Measurements from ENCODE around the gene PTEN.

PTEN gene

DNA sequence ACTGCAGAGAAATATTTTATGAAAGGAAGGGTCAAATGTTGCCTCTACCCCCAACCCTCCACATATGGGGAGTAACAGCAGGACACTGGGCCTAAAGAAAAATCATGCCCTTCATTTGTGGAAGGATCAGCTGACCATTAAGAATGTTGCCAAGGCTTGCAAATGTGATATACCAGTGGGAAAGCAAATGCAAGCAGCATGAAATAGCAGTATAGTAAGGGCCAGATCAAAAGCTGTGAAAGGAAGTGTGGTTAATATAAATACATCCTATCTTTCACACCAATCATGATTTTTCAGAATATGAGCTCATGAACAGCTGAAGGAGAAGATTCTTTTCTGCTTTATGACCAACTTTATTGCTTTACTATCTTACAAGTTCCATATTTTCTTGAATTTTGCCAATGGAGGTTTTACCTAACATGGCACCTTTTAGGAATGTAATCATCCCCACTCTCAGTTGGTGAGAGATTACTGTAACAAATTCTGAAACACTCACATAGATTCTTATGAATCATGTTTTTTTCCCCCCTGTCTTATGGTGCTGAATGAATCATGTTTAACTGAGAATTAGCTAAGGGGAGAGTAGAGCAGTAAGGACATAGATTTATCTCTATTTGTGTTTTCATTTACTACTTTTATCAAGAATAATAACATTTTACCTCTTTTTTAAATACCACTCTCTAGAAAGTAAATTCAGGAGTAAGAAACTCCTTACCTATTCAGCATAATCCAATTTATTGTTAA, 33.3 kb upstream of the PTEN start:
- Histone ChIP-seq H3K4me1 (ENCODE audit: insufficient read depth, low read length) (no peaks in the 10 kb centered on the region), H3K9ac (ENCODE audit: low read length) (no peak overlapping the region), H3K27ac (ENCODE audit: low read depth, low read length) (no peak overlapping the region), H3K4me3 (ENCODE audit: low read depth in 1 of 2, low read length in 2 of 2) (no peak overlapping the region), H3K9me3 (ENCODE audit: low read length) (no peaks in the 10 kb centered on the region), H3K27me3 (ENCODE audit: control insufficient read depth in 1 of 2, insufficient read depth in 2 of 2, low read length in 2 of 2) (no peaks in the 10 kb centered on the region), H3K36me3 (ENCODE audit: insufficient read depth, low read length) (no peaks in the 10 kb centered on the region)

DNA sequence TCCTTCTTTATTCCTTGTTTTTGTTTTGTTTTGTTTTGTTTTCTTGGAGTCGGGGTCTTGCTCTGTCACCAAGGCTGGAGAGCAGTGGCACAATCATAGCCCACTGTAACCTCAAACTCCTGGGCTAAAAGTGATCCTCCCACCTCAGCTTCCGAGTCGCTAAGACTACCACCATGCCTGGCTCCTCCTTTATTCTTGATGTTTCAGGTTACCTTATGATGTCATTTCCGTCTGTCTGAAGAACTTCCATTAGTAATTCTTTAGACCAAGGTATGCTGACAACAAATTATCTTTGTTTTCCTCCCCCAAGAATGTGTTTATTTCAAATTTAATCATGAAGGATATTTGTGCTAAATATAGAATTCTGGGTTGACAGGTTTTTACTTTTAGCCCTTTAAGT, 27.3 kb upstream of the PTEN start:
- H3K36me3 ChIP-seq (ENCODE audit: insufficient read depth, low read length) = no peaks in the 10 kb centered on the region
- no peaks in the 10 kb centered on the region for H3K9me3 ChIP-seq (ENCODE audit: low read length)
- H3K4me3 ChIP-seq (ENCODE audit: low read depth in 1 of 2, low read length in 2 of 2) = no peak overlapping the region
- no peaks in the 10 kb centered on the region for H3K27me3 ChIP-seq (ENCODE audit: control insufficient read depth in 1 of 2, insufficient read depth in 2 of 2, low read length in 2 of 2)
- H3K4me1 ChIP-seq (ENCODE audit: insufficient read depth, low read length) = no peaks in the 10 kb centered on the region
- no peak overlapping the region for H3K27ac ChIP-seq (ENCODE audit: low read depth, low read length)
- H3K9ac ChIP-seq (ENCODE audit: low read length) = no peak overlapping the region

DNA sequence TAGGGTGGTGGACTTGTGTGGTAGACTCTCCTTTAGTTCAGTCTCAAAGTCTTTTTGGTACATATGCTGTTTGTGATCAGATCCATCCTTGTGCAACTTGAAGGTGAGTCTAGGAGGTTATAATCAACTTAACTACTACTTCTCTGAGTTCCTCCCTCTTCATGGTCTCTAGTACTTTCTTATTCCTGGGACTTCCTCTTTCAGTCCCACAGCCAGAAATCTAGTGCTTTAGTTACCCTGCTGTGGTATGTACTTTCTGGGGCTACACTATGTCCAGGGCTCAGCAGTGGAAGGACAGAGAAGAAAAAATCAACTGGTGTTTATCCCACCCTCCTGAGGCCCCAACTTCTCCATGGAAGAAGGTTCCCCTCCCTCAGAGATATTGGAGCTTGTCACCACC, 26.0 kb upstream of the PTEN start:
- Histone ChIP-seq H3K27ac (ENCODE audit: low read depth, low read length) (no peak overlapping the region), H3K9ac (ENCODE audit: low read length) (no peak overlapping the region), H3K4me1 (ENCODE audit: insufficient read depth, low read length) (no peaks in the 10 kb centered on the region), H3K27me3 (ENCODE audit: control insufficient read depth in 1 of 2, insufficient read depth in 2 of 2, low read length in 2 of 2) (no peaks in the 10 kb centered on the region), H3K9me3 (ENCODE audit: low read length) (no peaks in the 10 kb centered on the region), H3K36me3 (ENCODE audit: insufficient read depth, low read length) (no peaks in the 10 kb centered on the region), H3K4me3 (ENCODE audit: low read depth in 1 of 2, low read length in 2 of 2) (no peak overlapping the region)

DNA sequence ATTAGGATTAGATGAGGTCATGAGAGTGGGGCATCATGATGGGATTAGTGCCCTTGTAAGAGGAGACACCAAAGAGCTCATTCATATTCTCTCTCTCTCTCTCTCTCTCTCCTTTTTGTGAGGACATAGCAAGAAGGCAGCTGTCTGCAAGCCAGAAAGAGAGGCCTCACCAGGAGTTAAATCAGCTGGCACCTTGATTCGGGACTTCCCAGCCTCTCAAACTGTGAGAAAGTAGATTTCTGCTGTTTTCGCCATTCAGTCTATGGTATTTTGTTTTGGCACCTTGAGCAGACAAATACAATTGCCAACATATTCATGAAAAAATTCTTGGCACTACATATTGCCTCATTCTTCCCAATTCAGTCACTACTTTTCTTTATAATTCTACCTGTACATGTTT, 24.8 kb upstream of the PTEN start:
- Histone ChIP-seq H3K27ac (ENCODE audit: low read depth, low read length) (no peak overlapping the region), H3K36me3 (ENCODE audit: insufficient read depth, low read length) (no peaks in the 10 kb centered on the region), H3K27me3 (ENCODE audit: control insufficient read depth in 1 of 2, insufficient read depth in 2 of 2, low read length in 2 of 2) (no peaks in the 10 kb centered on the region), H3K9me3 (ENCODE audit: low read length) (no peaks in the 10 kb centered on the region), H3K9ac (ENCODE audit: low read length) (no peak overlapping the region), H3K4me1 (ENCODE audit: insufficient read depth, low read length) (no peaks in the 10 kb centered on the region), H3K4me3 (ENCODE audit: low read depth in 1 of 2, low read length in 2 of 2) (no peak overlapping the region)

DNA sequence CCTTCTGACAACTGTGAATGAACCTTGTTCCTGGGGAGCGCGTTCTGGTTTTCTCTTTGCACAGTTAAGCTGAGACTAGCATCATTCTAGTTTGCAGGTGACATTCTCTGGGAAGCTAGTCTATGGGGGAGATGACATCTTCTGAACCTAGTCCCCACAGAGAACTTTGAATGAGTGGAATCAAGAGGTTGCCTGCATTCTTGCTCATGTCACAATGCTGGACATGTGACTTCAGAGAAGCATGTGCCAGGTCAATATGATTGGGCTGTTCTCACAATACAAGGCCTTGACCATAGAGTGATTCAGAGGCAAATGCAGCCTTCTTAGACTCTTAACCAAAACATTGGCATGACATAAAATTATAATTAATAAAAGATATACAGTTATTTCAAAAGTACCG, 22.2 kb upstream of the PTEN start:
- H3K4me1 ChIP-seq (ENCODE audit: insufficient read depth, low read length) = no peaks in the 10 kb centered on the region
- H3K27me3 ChIP-seq (ENCODE audit: control insufficient read depth in 1 of 2, insufficient read depth in 2 of 2, low read length in 2 of 2) = no peaks in the 10 kb centered on the region
- H3K36me3 ChIP-seq (ENCODE audit: insufficient read depth, low read length) = no peaks in the 10 kb centered on the region
- no peak overlapping the region for H3K27ac ChIP-seq (ENCODE audit: low read depth, low read length)
- no peaks in the 10 kb centered on the region for H3K9me3 ChIP-seq (ENCODE audit: low read length)
- no peak overlapping the region for H3K4me3 ChIP-seq (ENCODE audit: low read depth in 1 of 2, low read length in 2 of 2)
- no peak overlapping the region for H3K9ac ChIP-seq (ENCODE audit: low read length)

DNA sequence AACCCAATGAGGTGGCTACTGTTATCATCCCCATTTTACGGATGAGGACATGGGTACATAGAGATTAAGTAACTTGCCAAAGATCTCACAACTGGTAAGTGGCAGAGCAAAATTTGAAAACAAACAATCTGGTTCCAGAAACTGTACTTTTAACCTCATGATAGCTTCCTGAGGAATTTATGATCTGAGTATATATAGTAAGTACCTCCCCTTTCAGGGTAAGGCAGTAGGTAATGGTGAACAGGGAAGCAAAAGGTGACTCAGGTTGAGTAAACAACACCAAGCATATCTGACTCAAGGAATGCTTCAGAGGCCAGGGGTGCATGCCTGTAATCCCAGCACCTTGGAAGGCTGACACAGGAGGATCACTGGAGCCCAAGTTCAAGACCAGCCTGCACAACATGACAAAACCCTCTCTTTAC, 21.2 kb upstream of the PTEN start:
- H3K4me3 ChIP-seq (ENCODE audit: low read depth in 1 of 2, low read length in 2 of 2) = no peak overlapping the region
- no peak overlapping the region for H3K27ac ChIP-seq (ENCODE audit: low read depth, low read length)
- no peaks in the 10 kb centered on the region for H3K36me3 ChIP-seq (ENCODE audit: insufficient read depth, low read length)

DNA sequence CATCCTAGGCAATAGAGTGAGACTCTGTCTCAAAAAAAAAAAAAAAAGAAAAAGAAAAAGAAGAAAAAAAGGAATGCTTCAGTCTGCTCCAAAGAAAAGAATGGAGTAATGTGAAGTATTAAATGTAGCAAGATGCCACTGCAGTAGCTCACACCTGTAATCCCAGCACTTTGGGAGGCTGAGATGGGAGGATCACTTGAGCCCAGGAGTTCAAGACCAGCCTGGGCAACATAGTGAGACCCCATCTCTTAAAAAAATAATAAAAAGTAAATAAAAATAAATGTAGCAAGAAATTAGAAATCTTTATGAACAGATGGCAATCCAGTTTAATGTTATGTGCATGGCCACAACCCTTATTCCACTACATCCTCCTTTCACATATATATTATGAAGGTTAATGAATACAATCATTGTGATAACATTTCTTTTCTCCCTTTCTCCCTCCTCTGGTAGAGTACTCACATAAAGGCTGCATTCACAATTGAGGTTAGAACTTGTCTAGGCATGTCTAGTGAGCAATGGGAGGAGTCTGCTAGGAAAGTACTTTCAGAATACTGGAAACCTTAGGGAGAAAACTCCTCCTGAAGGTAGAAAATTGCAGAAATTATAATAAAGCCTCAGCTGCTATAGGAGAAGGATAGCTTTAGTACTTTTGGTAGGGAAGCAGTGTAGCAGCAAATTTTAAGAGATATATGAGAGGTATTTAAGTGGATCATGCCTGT, 20.5 kb upstream of the PTEN start:
- H3K9ac ChIP-seq (ENCODE audit: low read length) = no peak overlapping the region
- no peaks in the 10 kb centered on the region for H3K9me3 ChIP-seq (ENCODE audit: low read length)
- no peak overlapping the region for H3K4me3 ChIP-seq (ENCODE audit: low read depth in 1 of 2, low read length in 2 of 2)
- no peak overlapping the region for H3K27ac ChIP-seq (ENCODE audit: low read depth, low read length)
- no peaks in the 10 kb centered on the region for H3K36me3 ChIP-seq (ENCODE audit: insufficient read depth, low read length)
- no peaks in the 10 kb centered on the region for H3K27me3 ChIP-seq (ENCODE audit: control insufficient read depth in 1 of 2, insufficient read depth in 2 of 2, low read length in 2 of 2)
- H3K4me1 ChIP-seq (ENCODE audit: insufficient read depth, low read length) = no peaks in the 10 kb centered on the region

More for the DNA sequence above, 21.2 kb upstream of the PTEN start:
- Histone ChIP-seq H3K27me3 (ENCODE audit: control insufficient read depth in 1 of 2, insufficient read depth in 2 of 2, low read length in 2 of 2) (no peaks in the 10 kb centered on the region), H3K4me1 (ENCODE audit: insufficient read depth, low read length) (no peaks in the 10 kb centered on the region), H3K9ac (ENCODE audit: low read length) (no peak overlapping the region), H3K9me3 (ENCODE audit: low read length) (no peaks in the 10 kb centered on the region)

DNA sequence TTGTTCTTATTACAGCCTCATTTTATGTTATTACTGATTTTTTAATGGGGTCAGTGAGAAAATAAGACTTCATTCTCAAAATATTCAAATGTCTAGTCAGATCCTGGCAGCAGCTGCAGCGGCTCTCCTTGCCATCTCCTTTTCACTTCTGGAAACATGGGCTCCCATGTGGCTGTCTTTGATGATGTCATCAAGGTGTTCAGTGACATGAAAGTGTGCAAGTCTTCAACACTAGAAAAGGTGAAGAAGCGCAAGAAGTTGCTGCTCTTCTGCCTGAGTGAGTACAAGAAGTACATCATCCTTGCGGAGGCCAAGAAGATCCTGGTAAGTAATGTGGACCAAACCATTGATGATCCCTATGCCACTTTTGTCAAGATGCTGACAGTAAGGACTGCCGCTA, 19.7 kb upstream of the PTEN start:
- H3K4me3 ChIP-seq (ENCODE audit: low read depth in 1 of 2, low read length in 2 of 2) = no peak overlapping the region
- H3K36me3 ChIP-seq (ENCODE audit: insufficient read depth, low read length) = no peaks in the 10 kb centered on the region
- no peaks in the 10 kb centered on the region for H3K27me3 ChIP-seq (ENCODE audit: control insufficient read depth in 1 of 2, insufficient read depth in 2 of 2, low read length in 2 of 2)
- no peak overlapping the region for H3K9ac ChIP-seq (ENCODE audit: low read length)
- no peaks in the 10 kb centered on the region for H3K4me1 ChIP-seq (ENCODE audit: insufficient read depth, low read length)
- H3K27ac ChIP-seq (ENCODE audit: low read depth, low read length) = no peak overlapping the region
- H3K9me3 ChIP-seq (ENCODE audit: low read length) = no peaks in the 10 kb centered on the region

DNA sequence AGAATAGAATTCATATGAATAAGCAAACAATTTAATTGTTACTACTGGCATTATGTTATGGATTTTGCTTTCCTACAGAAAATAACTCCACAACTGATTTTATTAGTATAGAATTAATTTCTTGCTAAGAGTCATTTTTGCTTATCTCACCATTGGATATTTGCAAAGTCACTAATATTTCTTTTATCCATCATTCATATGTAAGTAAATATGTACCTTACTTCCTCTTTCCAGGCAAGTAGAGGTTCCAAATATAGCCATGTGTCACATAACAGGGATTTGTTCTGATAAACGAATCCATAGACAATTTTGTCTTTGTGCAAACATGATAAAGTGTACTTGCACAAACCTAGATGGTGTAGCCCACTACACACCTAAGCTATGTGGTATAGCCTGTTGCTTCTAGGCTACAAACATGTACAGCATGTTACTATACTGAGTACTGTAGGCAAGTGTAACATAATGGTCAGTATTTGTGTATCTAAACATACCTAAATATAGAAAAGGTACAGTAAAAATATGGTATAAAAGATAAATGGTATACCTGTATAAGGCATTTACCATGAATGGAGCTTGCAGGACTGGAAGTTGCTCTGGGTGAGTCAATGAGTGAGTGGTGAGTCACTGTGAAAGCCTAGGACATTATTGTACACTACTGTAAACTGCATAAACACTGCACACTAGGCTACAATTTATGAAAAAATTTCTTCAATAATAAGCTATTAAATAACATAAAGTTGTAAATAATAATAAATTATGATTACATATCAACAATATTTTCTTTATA, 18.4 kb upstream of the PTEN start:
- Histone ChIP-seq H3K27me3 (ENCODE audit: control insufficient read depth in 1 of 2, insufficient read depth in 2 of 2, low read length in 2 of 2) (no peaks in the 10 kb centered on the region), H3K4me1 (ENCODE audit: insufficient read depth, low read length) (no peaks in the 10 kb centered on the region), H3K9ac (ENCODE audit: low read length) (no peak overlapping the region), H3K36me3 (ENCODE audit: insufficient read depth, low read length) (no peaks in the 10 kb centered on the region), H3K9me3 (ENCODE audit: low read length) (no peaks in the 10 kb centered on the region), H3K4me3 (ENCODE audit: low read depth in 1 of 2, low read length in 2 of 2) (no peak overlapping the region), H3K27ac (ENCODE audit: low read depth, low read length) (no peak overlapping the region)

DNA sequence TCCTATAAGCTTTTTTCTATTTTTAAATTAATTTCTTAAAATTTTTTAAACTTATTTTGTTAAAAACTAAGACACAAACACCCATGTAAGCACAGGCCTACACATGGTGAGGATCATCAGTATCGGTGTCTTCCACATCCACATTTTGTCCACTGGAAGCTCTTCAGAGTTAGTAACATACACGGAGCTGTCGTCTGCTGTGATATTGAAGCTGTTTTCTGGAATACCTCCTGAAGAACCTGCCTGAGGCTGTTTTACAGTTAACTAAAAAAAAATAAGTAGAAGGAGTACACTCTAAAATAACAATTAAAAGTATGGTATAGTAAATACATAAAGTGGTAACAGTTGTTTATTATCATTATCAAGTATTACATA, 17.8 kb upstream of the PTEN start:
- H3K36me3 ChIP-seq (ENCODE audit: insufficient read depth, low read length) = no peaks in the 10 kb centered on the region
- no peaks in the 10 kb centered on the region for H3K27me3 ChIP-seq (ENCODE audit: control insufficient read depth in 1 of 2, insufficient read depth in 2 of 2, low read length in 2 of 2)
- H3K27ac ChIP-seq (ENCODE audit: low read depth, low read length) = no peak overlapping the region
- no peaks in the 10 kb centered on the region for H3K9me3 ChIP-seq (ENCODE audit: low read length)
- no peak overlapping the region for H3K4me3 ChIP-seq (ENCODE audit: low read depth in 1 of 2, low read length in 2 of 2)
- no peaks in the 10 kb centered on the region for H3K4me1 ChIP-seq (ENCODE audit: insufficient read depth, low read length)
- H3K9ac ChIP-seq (ENCODE audit: low read length) = no peak overlapping the region

DNA sequence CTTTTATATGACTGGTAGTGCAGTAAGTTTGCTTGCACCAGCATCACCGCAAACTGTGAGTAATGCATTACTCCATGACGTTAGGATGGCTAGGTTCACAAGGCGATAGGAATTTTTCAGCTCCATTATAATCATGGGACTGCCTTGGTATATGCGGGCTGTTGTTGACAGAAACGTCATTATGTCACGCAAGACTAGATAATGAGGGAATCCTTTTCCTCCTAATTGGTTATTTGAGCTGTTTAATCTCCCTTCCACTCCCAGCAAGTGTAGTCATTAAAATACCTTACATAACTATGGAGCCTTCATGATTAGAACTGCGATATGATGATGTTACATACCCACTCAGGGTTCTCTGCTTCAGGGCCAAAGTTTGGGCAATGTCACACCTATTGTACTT, 17.4 kb upstream of the PTEN start:
- H3K4me3 ChIP-seq (ENCODE audit: low read depth in 1 of 2, low read length in 2 of 2) = no peak overlapping the region
- H3K27me3 ChIP-seq (ENCODE audit: control insufficient read depth in 1 of 2, insufficient read depth in 2 of 2, low read length in 2 of 2) = no peaks in the 10 kb centered on the region
- no peak overlapping the region for H3K27ac ChIP-seq (ENCODE audit: low read depth, low read length)
- H3K9me3 ChIP-seq (ENCODE audit: low read length) = no peaks in the 10 kb centered on the region
- H3K9ac ChIP-seq (ENCODE audit: low read length) = no peak overlapping the region
- no peaks in the 10 kb centered on the region for H3K36me3 ChIP-seq (ENCODE audit: insufficient read depth, low read length)
- H3K4me1 ChIP-seq (ENCODE audit: insufficient read depth, low read length) = peaks cover 4% of the 10 kb centered on the region

Measured in muscle layer of colon (tissue), 2 donors.